ENCODE measurements around the gene MARCHF5.
"Not testable (repeated sequence)": the region's sequence is repeated elsewhere in the genome, so short reads cannot be mapped to it uniquely, and the experiment has no call there.

The MARCHF5 gene

GRCh38 chr10:92393173-92393572 lies 102.2 kb downstream of the MARCHF5 start:
- not testable (repeated sequence) for DNase-seq

- no peak for DNase-seq
These were observed 104.3 kb downstream of the MARCHF5 start for GRCh38 chr10:92395271-92395670.

- DNase-seq = not testable (repeated sequence)
These were observed 111.3 kb downstream of the MARCHF5 start for GRCh38 chr10:92402234-92402633.
